ENCODE data around the gene ZC3H10. TPM values are rescaled to one million over a fixed set of nuclear protein-coding genes. Genes with fewer than 3 reads are reported as not detected.

The ZC3H10 gene
- total and polyA plus RNA-seq, 2 of the 8 experiments (the other 6 are each of a cell fraction or from before 2014, with no cell fraction given) = 4.0 to 11.2 TPM

DNA sequence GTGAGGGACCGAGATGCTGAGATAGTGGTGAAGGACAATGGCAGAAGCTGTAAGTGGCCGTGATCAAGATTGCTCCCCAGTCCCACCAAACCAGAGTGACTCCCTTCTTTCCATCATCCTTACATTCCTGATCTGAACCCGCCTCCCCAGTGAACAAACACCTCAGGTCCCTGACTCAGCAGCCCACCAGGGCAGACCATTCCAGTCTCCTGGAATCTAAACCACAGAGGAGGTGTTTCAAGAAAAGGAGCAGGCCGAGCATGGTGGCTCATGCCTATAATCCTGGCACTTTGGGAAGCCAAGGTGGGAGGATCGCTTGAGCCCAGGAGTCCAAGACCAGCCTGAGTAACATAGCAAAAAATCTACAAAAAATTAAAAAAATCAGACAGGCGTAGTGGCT, 31.5 kb upstream of the ZC3H10 start:
- H4K5ac ChIP-seq (ENCODE audit: insufficient read length, low read depth, low read length) = no peak overlapping the region
- CTCF ChIA-PET (ENCODE audit: partially characterized antibody) = interaction anchor here (0.8 to 4.8 kb wide), 5 partner anchors 9 to 35 kb away, joined by 3 to 38 read pairs (median 14); partner anchors contain the start of gene PA2G4
- H3K56ac ChIP-seq (replicated peaks; ENCODE audit: insufficient read length, low read depth, low read length) = no peak overlapping the region
- DNase-seq (ENCODE audit: low read depth in 1 of 2, low spot score in 2 of 2) (no peak), FAIRE-seq (no peak)
- H3K18ac ChIP-seq (ENCODE audit: extremely low read depth, low read length) = no peak overlapping the region
- no peak overlapping the region for H3K4ac ChIP-seq (replicated peaks; ENCODE audit: insufficient read length, low read depth, low read length)
- no peak overlapping the region for H2BK15ac ChIP-seq (ENCODE audit: low read length)
- H2BK12ac ChIP-seq (ENCODE audit: low read depth, low read length) = no peak overlapping the region
- H4K20me1 ChIP-seq (replicated peaks in 1 of 2; ENCODE audit: control insufficient read depth in 1 of 2, insufficient read depth in 2 of 2, low read length in 2 of 2) = peaks cover 2 to 9% of the 10 kb centered on the region in 2 experiments
- H3K36me3 ChIP-seq (ENCODE audit: control insufficient read depth in 2 of 4, insufficient read depth in 4 of 4, low read length in 3 of 4) = peaks cover 20 to 53% (median 39%) of the 10 kb centered on the region in 4 experiments
- H3K27me3 ChIP-seq (replicated peaks in 1 of 4; ENCODE audit: control insufficient read depth in 3 of 4, extremely low read depth in 1 of 4, insufficient read depth in 3 of 4, low read length in 3 of 4) = no peaks in the 10 kb centered on the region
- peaks cover 0 to 5% (median 2%) of the 10 kb centered on the region in 4 experiments; a peak in 6 of 7 replicates for H3K4me1 ChIP-seq (replicated peaks in 1 of 4; ENCODE audit: control insufficient read depth in 3 of 4, insufficient read depth in 4 of 4, low read length in 3 of 4)
- H3K23ac ChIP-seq (ENCODE audit: insufficient read length) = no peak overlapping the region
- H3K4me3 ChIP-seq (ENCODE audit: extremely low read depth in 1 of 4, insufficient read depth in 2 of 4, low read depth in 3 of 4, low read length in 4 of 4) = no peak overlapping the region
- POLR2A ChIA-PET (ENCODE audit: partially characterized antibody) = interaction anchor here (3.3 to 8.9 kb wide), 3 partner anchors 17 to 41 kb away, joined by 20 to 112 read pairs (median 29); partner anchors contain the start of genes PA2G4, RPL41 and ZC3H10
- H2BK120ac ChIP-seq (replicated peaks; ENCODE audit: low read depth, low read length) = no peak overlapping the region
- no peaks in the 10 kb centered on the region; the same call in 1 of the 2 replicates for H3K23me2 ChIP-seq (ENCODE audit: low read depth, low read length)
- no peak overlapping the region for H2AFZ ChIP-seq (ENCODE audit: low read length)
- 90% methylated on average over 6 of the region's 6 CpGs; no CpG with 5 or more reads in 1 of the 2 experiments for WGBS, 2 experiments (ENCODE audit: extremely low coverage in 1 of 2, insufficient coverage in 1 of 2, insufficient read length in 1 of 2, insufficient replicate concordance in 2 of 2, low coverage in 1 of 2, low lambda C conversion rate in 2 of 2, missing lambda C conversion rate in 1 of 2)
- H2AK5ac ChIP-seq (ENCODE audit: low read depth, low read length) = no peak overlapping the region
- no peak overlapping the region for H3K27ac ChIP-seq (ENCODE audit: low read depth, low read length)
- H2BK20ac ChIP-seq (ENCODE audit: low read length) = no peak overlapping the region
- H4K91ac ChIP-seq (replicated peaks; ENCODE audit: insufficient read length, low read length) = no peak overlapping the region
- H3K79me2 ChIP-seq (ENCODE audit: control insufficient read depth in 1 of 2, insufficient read depth in 2 of 2, low read length in 2 of 2) = peaks cover 0 to 18% of the 10 kb centered on the region in 2 experiments; a peak in 2 of 4 replicates
- H3K9me3 ChIP-seq (ENCODE audit: insufficient read depth in 2 of 2, low read depth in 1 of 2, low read length in 1 of 2) = no peaks in the 10 kb centered on the region
- no peak overlapping the region for H2BK5ac ChIP-seq (ENCODE audit: low read depth, low read length)
- no peak overlapping the region for H3K14ac ChIP-seq (ENCODE audit: insufficient read length)
- no peak overlapping the region for H4K8ac ChIP-seq (ENCODE audit: extremely low read depth, insufficient read depth, low read length)
- no peak overlapping the region for H3K9ac ChIP-seq (replicated peaks in 1 of 4; ENCODE audit: extremely low read depth in 1 of 4, low read depth in 3 of 4, low read length in 3 of 4)
- H3K4me2 ChIP-seq (ENCODE audit: insufficient read depth in 1 of 2, low read depth in 2 of 2, low read length in 2 of 2) = no peak overlapping the region
- peaks cover 2% of the 10 kb centered on the region; the same call in 1 of the 2 replicates for H3K79me1 ChIP-seq (ENCODE audit: low read depth, low read length)
- TF ChIP-seq SIN3A (conservative IDR thresholded peaks at IDR 0.05 in 1 of 2, IDR thresholded peaks at IDR 0.05 in 1 of 2; ENCODE audit: low read depth in 1 of 2, low read length in 2 of 2) = no peak
- no peak for TF ChIP-seq CBX8 (IDR thresholded peaks at IDR 0.05; ENCODE audit: borderline replicate concordance, low read depth, low read length)
- no peak for TF ChIP-seq ASH2L (IDR thresholded peaks at IDR 0.05; ENCODE audit: low read length)
- TF ChIP-seq SP1 (IDR thresholded peaks at IDR 0.05; ENCODE audit: low read depth, low read length) = no peak
- no peak for TF ChIP-seq HDAC2 (IDR thresholded peaks at IDR 0.05; ENCODE audit: borderline replicate concordance in 1 of 2, low read depth in 2 of 2, low read length in 2 of 2)
- no peak for TF ChIP-seq CEBPB (IDR thresholded peaks at IDR 0.05; ENCODE audit: low read depth, low read length)
- TF ChIP-seq, protein P1, sequence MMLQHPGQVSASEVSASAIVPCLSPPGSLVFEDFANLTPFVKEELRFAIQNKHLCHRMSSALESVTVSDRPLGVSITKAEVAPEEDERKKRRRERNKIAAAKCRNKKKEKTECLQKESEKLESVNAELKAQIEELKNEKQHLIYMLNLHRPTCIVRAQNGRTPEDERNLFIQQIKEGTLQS (IDR thresholded peaks at IDR 0.05; ENCODE audit: insufficient read depth, low read depth, low read length) = no peak
- no peak for TF ChIP-seq JUN (IDR thresholded peaks at IDR 0.05; ENCODE audit: low read depth, low read length)
- TF ChIP-seq SAP30 (IDR thresholded peaks at IDR 0.05; ENCODE audit: insufficient read depth, insufficient replicate concordance, low read length) = no peak
- no peak for TF ChIP-seq EP300 (IDR thresholded peaks at IDR 0.05; ENCODE audit: borderline replicate concordance in 1 of 2, low read depth in 2 of 2, low read length in 2 of 2)
- no peak for TF ChIP-seq SUZ12 (IDR thresholded peaks at IDR 0.05; ENCODE audit: low read length)

All from H1 (cell line).